Neural progenitor cell (in vitro differentiated cells): ENCODE data around the gene CYP11A1. TPM values are rescaled to one million over a fixed set of nuclear protein-coding genes. Genes with fewer than 3 reads are reported as not detected.
"Not testable (repeated sequence)": the region's sequence is repeated elsewhere in the genome, so short reads cannot be mapped to it uniquely, and the experiment has no call there.

Source experiments
- DNase-seq: peaks from one replicate; pipeline ENCODE4 v3.0.0-alpha.2; 2016; ENCODE audit warnings: low spot score
- H2AFZ ChIP-seq: fragments of 200-600 bp; sonication (generic); replicated peaks from 2 replicates; pipeline ENCODE4 v1.6.1; 2016; ENCODE audit warnings: antibody characterized with exemption
- H3F3A ChIP-seq: fragments of 200-600 bp; sonication (generic); 2 replicates; pipeline ENCODE4 v1.6.1; 2016; ENCODE audit warnings: antibody characterized with exemption, low read depth
- H3K27ac ChIP-seq: fragments of 200-600 bp; sonication (generic); 2 replicates; pipeline ENCODE4 v1.5.1; 2016; ENCODE audit warnings: mild to moderate bottlenecking
- H3K27me3 ChIP-seq: fragments of 200-600 bp; sonication (generic); 2 replicates; pipeline ENCODE4 v1.6.1; 2016; ENCODE audit warnings: mild to moderate bottlenecking, moderate library complexity
- H3K36me3 ChIP-seq: fragments of 200-600 bp; sonication (generic); 2 replicates; pipeline ENCODE4 v1.5.1; 2016
- H3K4me1 ChIP-seq: fragments of 200-600 bp; sonication (generic); 2 replicates; pipeline ENCODE4 v1.6.1; 2016; ENCODE audit warnings: mixed run types
- H3K4me2 ChIP-seq: fragments of 200-600 bp; sonication (generic); 2 replicates; pipeline ENCODE4 v1.6.1; 2016
- H3K4me3 ChIP-seq: fragments of 200-600 bp; sonication (generic); 2 replicates; pipeline ENCODE4 v1.5.1; 2016
- H3K79me2 ChIP-seq: fragments of 200-600 bp; sonication (generic); 2 replicates; pipeline ENCODE4 v1.6.1; 2016; ENCODE audit warnings: low read depth
- H3K9ac ChIP-seq: fragments of 200-600 bp; sonication (generic); 2 replicates; pipeline ENCODE4 v1.6.1; 2016
- H3K9me3 ChIP-seq: fragments of 200-600 bp; sonication (generic); 2 replicates; pipeline ENCODE4 v1.5.1; 2016; ENCODE audit warnings: low read depth
- H4K20me1 ChIP-seq: fragments of 200-600 bp; sonication (generic); 2 replicates; pipeline ENCODE4 v1.6.1; 2016; ENCODE audit warnings: low read depth
- H3K27ac Mint-ChIP-seq: 3 replicates; pipeline ENCODE4 v1.8.0; 2021; ENCODE audit warnings: mixed read lengths
- H3K27me3 Mint-ChIP-seq: 2 replicates; pipeline ENCODE4 v1.8.0; 2022; ENCODE audit warnings: low read depth, mild to moderate bottlenecking, inconsistent platforms, moderate library complexity, mixed read lengths; ENCODE audit not compliant: insufficient read depth
- H3K36me3 Mint-ChIP-seq: 3 replicates; pipeline ENCODE4 v1.8.0; 2021; ENCODE audit warnings: mixed read lengths
- H3K4me1 Mint-ChIP-seq: 3 replicates; pipeline ENCODE4 v1.8.0; 2021; ENCODE audit warnings: mixed read lengths
- H3K4me3 Mint-ChIP-seq: 3 replicates; pipeline ENCODE4 v1.8.0; 2021; ENCODE audit warnings: mild to moderate bottlenecking, moderate library complexity, mixed read lengths
- H3K9me3 Mint-ChIP-seq: 3 replicates; pipeline ENCODE4 v1.8.0; 2020; ENCODE audit warnings: mixed read lengths
- CTCF ChIP-seq: fragments of 200-600 bp; sonication (generic); IDR thresholded peaks from 2 replicates; pipeline ENCODE4 v1.5.1; 2017; ENCODE audit warnings: antibody characterized with exemption, mild to moderate bottlenecking
- EZH2 ChIP-seq: fragments of 200-600 bp; sonication (generic); IDR thresholded peaks from 2 replicates; pipeline ENCODE4 v1.6.1; 2017; ENCODE audit warnings: antibody characterized with exemption, mild to moderate bottlenecking, moderate library complexity
- EZH2phosphoT487 ChIP-seq: fragments of 200-600 bp; sonication (generic); IDR thresholded peaks from 2 replicates; pipeline ENCODE4 v1.6.1; 2017; ENCODE audit warnings: antibody characterized with exemption
- total RNA-seq: library from RNA; depleted of rRNA; stranded (reverse); fragments of >200 nt; gene quantifications from 2 replicates; pipeline ENCODE4 v1.2.3, GENCODE V29; 2015; ENCODE audit warnings: low replicate concordance

CYP11A1 gene
- total RNA-seq, 1 donor from 2014 or later = 0.99 TPM

GRCh38 chr15:74365598-74366445, 1.6 kb downstream of the CYP11A1 start:
- TF ChIP-seq CTCF = no peak
- peak; percentile 70 for TF ChIP-seq EZH2
- TF ChIP-seq EZH2phosphoT487 = peak; percentile 47
- Mint-ChIP-seq H3K9me3 (no peaks in the 10 kb centered on the region), H3K27me3 (peaks cover 24% of the 10 kb centered on the region), H3K4me3 (peak overlapping the region; percentile 81), H3K27ac (peak overlapping the region; percentile 13), H3K36me3 (no peaks in the 10 kb centered on the region), H3K4me1 (peaks cover 20% of the 10 kb centered on the region)
- Histone ChIP-seq H3K9me3 (no peaks in the 10 kb centered on the region), H3K9ac (no peak overlapping the region), H2AFZ (peak overlapping the region; percentile 99), H4K20me1 (no peaks in the 10 kb centered on the region), H3K4me2 (peak overlapping the region; percentile 94), H3K4me3 (peak overlapping the region; percentile 59), H3K27ac (no peak overlapping the region), H3K4me1 (peaks cover 15% of the 10 kb centered on the region), H3K79me2 (no peaks in the 10 kb centered on the region), H3K27me3 (peaks cover 72% of the 10 kb centered on the region), H3K36me3 (no peaks in the 10 kb centered on the region), H3F3A (peaks cover 8% of the 10 kb centered on the region)
- DNase-seq = peak; percentile 78

DNA sequence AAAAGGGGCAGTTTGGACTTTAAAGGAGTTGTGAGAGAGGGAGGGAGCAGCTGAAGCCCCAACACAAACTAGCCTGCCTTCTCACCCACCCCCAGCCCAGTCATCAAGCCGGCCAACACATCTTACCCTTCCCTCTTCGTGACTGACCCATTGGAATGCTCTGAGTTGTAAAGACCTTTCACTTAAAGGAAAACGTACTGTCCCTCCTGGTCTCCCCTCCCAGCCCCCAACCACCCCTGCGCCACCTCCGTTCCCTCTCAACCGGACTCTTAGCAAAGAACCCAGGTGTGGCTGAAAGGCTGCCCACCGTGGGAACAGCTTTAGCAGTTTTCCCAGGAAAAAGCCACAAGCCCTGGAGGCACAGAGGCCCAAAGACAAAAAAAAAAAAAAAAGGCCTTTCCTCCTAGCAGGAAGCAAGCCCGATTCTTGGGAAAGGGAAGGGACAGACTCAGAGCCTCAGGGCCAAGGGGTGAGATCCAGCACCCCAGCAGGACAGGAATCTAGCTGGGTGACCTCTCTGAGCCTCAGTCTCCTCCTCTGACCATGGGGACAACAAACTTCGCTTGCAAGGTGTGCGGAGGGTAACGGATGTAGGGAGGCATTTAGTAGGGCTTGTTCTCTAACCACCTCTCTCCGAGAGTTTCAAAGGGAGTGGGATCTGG, 2.4 kb downstream of the CYP11A1 start:
- peak overlapping the region; percentile 99 for H2AFZ ChIP-seq
- Mint-ChIP-seq H3K4me3 (peak overlapping the region; percentile 81), H3K27me3 (peaks cover 19% of the 10 kb centered on the region), H3K9me3 (no peaks in the 10 kb centered on the region), H3K4me1 (peaks cover 13% of the 10 kb centered on the region), H3K36me3 (no peaks in the 10 kb centered on the region), H3K27ac (peak overlapping the region; percentile 13)
- peaks cover 8% of the 10 kb centered on the region for H3F3A ChIP-seq
- H3K79me2 ChIP-seq = no peaks in the 10 kb centered on the region
- no peaks in the 10 kb centered on the region for H3K9me3 ChIP-seq
- H3K4me2 ChIP-seq = peak overlapping the region; percentile 94
- H3K27me3 ChIP-seq = peaks cover 73% of the 10 kb centered on the region
- DNase-seq = no peak
- no peaks in the 10 kb centered on the region for H4K20me1 ChIP-seq
- peak overlapping the region; percentile 59 for H3K4me3 ChIP-seq
- H3K4me1 ChIP-seq = peaks cover 8% of the 10 kb centered on the region
- no peak overlapping the region for H3K27ac ChIP-seq
- no peak overlapping the region for H3K9ac ChIP-seq
- TF ChIP-seq CTCF (no peak), EZH2phosphoT487 (no peak), EZH2 (no peak)
- no peaks in the 10 kb centered on the region for H3K36me3 ChIP-seq

DNA sequence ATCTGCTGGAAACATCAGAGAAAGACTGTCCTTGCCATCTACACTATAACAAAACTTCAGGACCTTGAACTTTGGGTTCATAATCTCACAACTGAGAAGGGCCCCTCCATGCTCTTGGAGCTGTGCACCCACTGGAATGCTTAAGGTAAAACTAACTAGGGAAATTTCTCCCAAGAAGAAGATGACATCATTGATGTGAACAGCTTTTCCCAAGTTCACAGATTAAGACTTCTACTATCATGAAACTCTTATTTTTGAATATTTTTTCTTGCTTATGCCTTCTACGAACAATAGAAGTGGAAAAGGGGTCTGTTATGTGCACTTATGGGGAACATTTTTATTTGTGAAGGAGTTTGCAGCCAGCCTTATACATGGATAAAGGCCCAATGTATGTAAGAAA, 5.0 kb downstream of the CYP11A1 start:
- Histone ChIP-seq H3K36me3 (no peaks in the 10 kb centered on the region), H3K79me2 (no peaks in the 10 kb centered on the region), H3K9ac (no peak overlapping the region), H3K4me2 (no peak overlapping the region), H3F3A (peaks cover 8% of the 10 kb centered on the region), H2AFZ (no peak overlapping the region), H3K27ac (no peak overlapping the region), H3K9me3 (no peaks in the 10 kb centered on the region), H3K4me3 (no peak overlapping the region), H3K4me1 (peaks cover 17% of the 10 kb centered on the region), H3K27me3 (peaks cover 56% of the 10 kb centered on the region), H4K20me1 (no peaks in the 10 kb centered on the region)
- Mint-ChIP-seq H3K4me3 (no peak overlapping the region), H3K27ac (no peak overlapping the region), H3K9me3 (no peaks in the 10 kb centered on the region), H3K27me3 (peaks cover 15% of the 10 kb centered on the region), H3K36me3 (no peaks in the 10 kb centered on the region), H3K4me1 (peaks cover 4% of the 10 kb centered on the region)
- TF ChIP-seq EZH2 = no peak
- no peak for DNase-seq

- H3K27ac Mint-ChIP-seq, H3K4me3 ChIP-seq, H4K20me1 ChIP-seq, H3K9me3 Mint-ChIP-seq, H3K27ac ChIP-seq, H3F3A ChIP-seq, H3K4me1 Mint-ChIP-seq, H3K4me3 Mint-ChIP-seq, H2AFZ ChIP-seq, H3K79me2 ChIP-seq, H3K9ac ChIP-seq, H3K9me3 ChIP-seq, DNase-seq, H3K36me3 Mint-ChIP-seq, H3K4me2 ChIP-seq, H3K36me3 ChIP-seq: not testable (repeated sequence)
- peaks cover 15% of the 10 kb centered on the region for H3K27me3 Mint-ChIP-seq
- peaks cover 17% of the 10 kb centered on the region for H3K4me1 ChIP-seq
- H3K27me3 ChIP-seq = peaks cover 39% of the 10 kb centered on the region
Observed at GRCh38 chr15:74360855-74361254, 6.6 kb downstream of the CYP11A1 start.

- not testable (repeated sequence) for H3K4me2 ChIP-seq, DNase-seq, H3K9ac ChIP-seq
Observed at GRCh38 chr15:74359376-74359775, 8.1 kb downstream of the CYP11A1 start.

DNA sequence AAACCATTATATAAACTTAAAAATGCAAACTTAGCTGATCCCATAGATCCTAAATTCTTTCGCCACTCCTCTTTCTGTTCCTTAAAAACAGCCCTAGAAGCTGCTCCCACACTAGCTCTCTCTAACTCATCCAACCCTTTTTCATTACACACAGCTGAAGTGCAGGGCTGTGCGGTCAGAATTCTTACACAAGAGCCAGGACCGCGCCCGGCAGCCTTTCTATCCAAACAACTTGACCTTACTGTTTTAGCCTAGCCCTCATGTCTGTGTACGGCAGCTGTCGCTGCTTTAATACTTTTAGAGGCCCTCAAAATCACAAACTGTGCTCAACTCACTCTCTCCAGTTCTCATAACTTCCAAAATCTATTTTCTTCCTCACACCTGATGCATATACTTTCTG, 9.9 kb downstream of the CYP11A1 start:
- H2AFZ ChIP-seq, H3K27ac ChIP-seq, H3K36me3 Mint-ChIP-seq, H3K9me3 ChIP-seq, H3K9ac ChIP-seq, H3K36me3 ChIP-seq, H3K27me3 Mint-ChIP-seq, DNase-seq, H3K4me3 Mint-ChIP-seq, H3F3A ChIP-seq, H3K4me1 Mint-ChIP-seq, H4K20me1 ChIP-seq, H3K4me2 ChIP-seq, H3K4me3 ChIP-seq, H3K79me2 ChIP-seq, H3K27ac Mint-ChIP-seq: not testable (repeated sequence)
- peaks cover 10% of the 10 kb centered on the region for H3K4me1 ChIP-seq
- peaks cover 13% of the 10 kb centered on the region for H3K27me3 ChIP-seq
- peaks cover 17% of the 10 kb centered on the region for H3K9me3 Mint-ChIP-seq

More at GRCh38 chr15:74359376-74359775, 8.1 kb downstream of the CYP11A1 start:
- not testable (repeated sequence) for H3K27ac ChIP-seq, H3K36me3 ChIP-seq, H3K9me3 ChIP-seq, H3K9me3 Mint-ChIP-seq, H3K36me3 Mint-ChIP-seq, H3K27me3 Mint-ChIP-seq, H3K4me1 Mint-ChIP-seq, H3K4me3 Mint-ChIP-seq, H4K20me1 ChIP-seq, H3F3A ChIP-seq, H3K4me3 ChIP-seq, H2AFZ ChIP-seq, H3K79me2 ChIP-seq, H3K27ac Mint-ChIP-seq
- Histone ChIP-seq H3K4me1 (peaks cover 10% of the 10 kb centered on the region), H3K27me3 (peaks cover 24% of the 10 kb centered on the region)
